HepG2 (cell line): ENCODE results near the gene ATAD1. TPM values are rescaled to one million over a fixed set of nuclear protein-coding genes. Genes with fewer than 3 reads are reported as not detected.

Experiments used
- ATAC-seq: fragments of 200-7000 bp; cut with Tn5 transposase; 3 replicates; pipeline ENCODE4 v1.9.1; 2020; ENCODE audit warnings: mild to moderate bottlenecking, moderate library complexity
- BruUV-seq: library from RNA; stranded (reverse); fragments of 400-500 nt; replicated peaks from 2 replicates; lab custom pipeline; 2021; lab: Mats Ljungman, UMichigan
- CTCF ChIA-PET: fragments of 300-600 bp; formaldehyde crosslinking; extraction: SDS; loops from one replicate; lab custom pipeline; 2021; ENCODE audit warnings: low total read pairs, inconsistent platforms, low intra/inter-chr PET ratio; lab: Yijun Ruan, JAX
- POLR2A ChIA-PET: fragments of 350-600 bp; sonication (Branson Sonifier 250); formaldehyde crosslinking; loops from one replicate; lab custom pipeline; 2020; ENCODE audit warnings: antibody characterized with exemption, inconsistent platforms; lab: Yijun Ruan, JAX
- DNase-seq: peaks from one replicate; pipeline ENCODE4 v3.0.0-alpha.2; 2015; ENCODE audit warnings: low spot score
- FAIRE-seq: peaks from 3 replicates; lab custom pipeline; 2011; peaks lifted over from hg19 to GRCh38; lab: Jason Lieb, UNC
- H2AFZ ChIP-seq: one replicate; pipeline ENCODE4 v1.6.1; 2011; ENCODE audit warnings: low read length, inconsistent platforms
- H3K27ac ChIP-seq: fragments of 300-600 bp; 3 replicates; pipeline ENCODE4 v1.8.0; 2011; ENCODE audit warnings: mixed run types, mild to moderate bottlenecking, mixed read lengths, low read length, inconsistent platforms; ENCODE audit not compliant: insufficient read depth; ENCODE audit errors: extremely low read length
- H3K27me3 ChIP-seq, 2 experiments: fragments of 200-600 bp in 1 of 2; 2 replicates in 1 of 2; 3 replicates in 1 of 2; pipeline versions ENCODE4 v1.6.0 to v1.8.0; 2011; ENCODE audit warnings: low read length in 2 of 2, mild to moderate bottlenecking in 2 of 2, moderate library complexity in 2 of 2, inconsistent platforms in 1 of 2; ENCODE audit not compliant: insufficient read depth in 2 of 2, control insufficient read depth in 1 of 2
- H3K36me3 ChIP-seq, 2 experiments: fragments of 200-600 bp in 1 of 2; replicated peaks in 1 of 2; 2 replicates in 1 of 2; 3 replicates in 1 of 2; pipeline versions ENCODE4 v1.5.1 to v1.8.0; 2011; ENCODE audit warnings: low read length in 2 of 2, inconsistent platforms in 1 of 2; ENCODE audit not compliant: insufficient read depth in 2 of 2, control insufficient read depth in 1 of 2
- H3K4me1 ChIP-seq: 2 replicates; pipeline ENCODE4 v1.5.1; 2012; ENCODE audit warnings: low read length, inconsistent platforms; ENCODE audit not compliant: insufficient read depth
- H3K4me2 ChIP-seq: 2 replicates; pipeline ENCODE4 v1.6.0; 2011; ENCODE audit warnings: low read depth, low read length, inconsistent platforms
- H3K4me3 ChIP-seq, 3 experiments: fragments of 200-600 bp in 1 of 3; sonication (generic), shearing (Covaris generic) in 1 of 3; replicated peaks in 1 of 3; 2 replicates each; pipeline ENCODE4 v1.5.1; 2011 to 2016; ENCODE audit warnings: low read length in 3 of 3, inconsistent platforms in 2 of 3, low read depth in 2 of 3, mild to moderate bottlenecking in 2 of 3, control low read depth in 1 of 3, mixed read lengths in 1 of 3; ENCODE audit not compliant: insufficient read depth in 1 of 3
- H3K79me2 ChIP-seq: one replicate; pipeline ENCODE4 v1.6.1; 2011; ENCODE audit warnings: low read length, inconsistent platforms; ENCODE audit not compliant: insufficient read depth
- H3K9ac ChIP-seq: 2 replicates; pipeline ENCODE4 v1.6.0; 2011; ENCODE audit warnings: mild to moderate bottlenecking, low read depth, low read length, inconsistent platforms; ENCODE audit not compliant: insufficient read depth
- H3K9me3 ChIP-seq: 2 replicates; pipeline ENCODE4 v1.5.1; 2012; ENCODE audit warnings: mild to moderate bottlenecking, low read length
- H4K20me1 ChIP-seq: 2 replicates; pipeline ENCODE4 v1.6.0; 2011; ENCODE audit warnings: inconsistent platforms, mild to moderate bottlenecking, low read length, moderate library complexity; ENCODE audit not compliant: insufficient read depth
- ARHGAP35 ChIP-seq: sonication (generic); formaldehyde crosslinking; IDR thresholded peaks from 2 replicates; pipeline ENCODE4 v1.9.0; 2022; ENCODE audit warnings: mild to moderate bottlenecking, inconsistent platforms, moderate library complexity, missing genetic modification reagents, borderline replicate concordance
- ARNTL ChIP-seq: sonication (generic); formaldehyde crosslinking; IDR thresholded peaks from 2 replicates; pipeline ENCODE4 v1.4.0; 2020; ENCODE audit warnings: mild to moderate bottlenecking, missing genetic modification reagents
- CENPT ChIP-seq: sonication (generic); formaldehyde crosslinking; IDR thresholded peaks from 2 replicates; pipeline ENCODE4 v1.8.0; 2022; ENCODE audit warnings: low read depth, mild to moderate bottlenecking, moderate library complexity, missing genetic modification reagents
- MEIS1 ChIP-seq: sonication (generic); formaldehyde crosslinking; IDR thresholded peaks from 2 replicates; pipeline ENCODE4 v1.9.0; 2021; ENCODE audit warnings: mild to moderate bottlenecking, missing genetic modification reagents, moderate library complexity, borderline replicate concordance
- NFE2L2 ChIP-seq: fragments of 150-350 bp; IDR thresholded peaks from 2 replicates; pipeline ENCODE4 v1.6.1; 2014; ENCODE audit warnings: low read length
- PLRG1 ChIP-seq: fragments of 450-650 bp; conservative IDR thresholded peaks from 2 replicates; pipeline ENCODE4 v1.6.1; 2016
- ZNF432 ChIP-seq: sonication (generic); formaldehyde crosslinking; IDR thresholded peaks from 2 replicates; pipeline ENCODE4 v1.5.0; 2020; ENCODE audit warnings: missing genetic modification reagents, mild to moderate bottlenecking, borderline replicate concordance
- ZNF556 ChIP-seq: sonication (generic); formaldehyde crosslinking; IDR thresholded peaks from 2 replicates; pipeline ENCODE4 v1.4.0; 2020; ENCODE audit warnings: mild to moderate bottlenecking, missing genetic modification reagents, borderline replicate concordance
- ZNF589 ChIP-seq: sonication (generic); formaldehyde crosslinking; conservative IDR thresholded peaks from 2 replicates; pipeline ENCODE4 v1.8.0; 2022; ENCODE audit warnings: mild to moderate bottlenecking, moderate library complexity, missing genetic modification reagents
- ZNF660 ChIP-seq: sonication (generic); formaldehyde crosslinking; IDR thresholded peaks from 2 replicates; pipeline ENCODE4 v1.5.1; 2020; ENCODE audit warnings: mild to moderate bottlenecking, low read depth, missing genetic modification reagents, borderline replicate concordance
- ZNF709 ChIP-seq: sonication (generic); formaldehyde crosslinking; IDR thresholded peaks from 2 replicates; pipeline ENCODE4 v1.5.0; 2020; ENCODE audit warnings: mild to moderate bottlenecking, missing genetic modification reagents
- ZNF775 ChIP-seq: sonication (generic); formaldehyde crosslinking; IDR thresholded peaks from 2 replicates; pipeline ENCODE4 v1.4.0; 2020; ENCODE audit warnings: missing genetic modification reagents, mild to moderate bottlenecking, moderate library complexity, borderline replicate concordance
- ZNF816 ChIP-seq: sonication (generic); formaldehyde crosslinking; IDR thresholded peaks from 2 replicates; pipeline ENCODE4 v1.8.0; 2022; ENCODE audit warnings: missing genetic modification reagents, mild to moderate bottlenecking, borderline replicate concordance
- ZNF891 ChIP-seq: sonication (generic); formaldehyde crosslinking; IDR thresholded peaks from 2 replicates; pipeline ENCODE4 v1.5.0; 2020; ENCODE audit warnings: mild to moderate bottlenecking, missing genetic modification reagents
- WGBS: methylation state at CpG from one replicate; pipeline ENCODE4 v1.1.6; 2017; ENCODE audit warnings: low lambda C conversion rate; 5-methylcytosine and 5-hydroxymethylcytosine counted together
- in situ Hi-C: cut with HindIII; loops from 2 replicates; pipeline ENCODE4 v1.10.0; 2017; ENCODE audit warnings: low pct_unique_long_range_greater_than_20kb; ENCODE audit not compliant: extremely low pct_ligation_motif_present
- intact Hi-C: fragments of 100-400 bp; cut with micrococcal nuclease; formaldehyde crosslinking; loops from one replicate; pipeline ENCODE4 v1.10.0; 2022; ENCODE audit not compliant: unreplicated experiment
- polyA plus RNA-seq, 8 experiments: library from polyadenylated mRNA; depleted of rRNA in 3 of 8; stranded (reverse) in 7 of 8; unstranded in 1 of 8; fragments of >200 nt; fragmentation: Illumina TruSeq in 4 of 8; extraction: Trizol in 4 of 8; gene quantifications; 2 replicates each; pipeline versions ENCODE4 v1.2.1 to v1.2.3, GENCODE V29; 2011 to 2016; ENCODE audit warnings: low read depth in 4 of 8, missing spikeins in 1 of 8, mixed read lengths in 1 of 8; ENCODE audit not compliant: insufficient read depth in 1 of 8
- total RNA-seq, 5 experiments: library from RNA; depleted of rRNA; stranded (reverse); fragments of >200 nt; fragmentation: Illumina TruSeq; extraction: Trizol; gene quantifications; 2 replicates each; pipeline ENCODE4 v1.2.3, GENCODE V29; 2016; ENCODE audit warnings: low read depth in 1 of 5
- TF ChIP-seq, protein P1 (sequence below): sonication (generic); formaldehyde crosslinking; IDR thresholded peaks from 2 replicates; pipeline ENCODE4 v1.4.0; 2020; ENCODE audit warnings: missing genetic modification reagents
- TF ChIP-seq, protein P2 (sequence below): sonication (generic); formaldehyde crosslinking; IDR thresholded peaks from 2 replicates; pipeline ENCODE4 v1.8.1; 2023; ENCODE audit warnings: missing genetic modification reagents, inconsistent platforms, borderline replicate concordance

ATAD1 gene
- total and polyA plus RNA-seq, 2 of the 13 experiments (the other 11 are each of a cell fraction or from before 2014, with no cell fraction given): 14.9 to 28.2 TPM

DNA sequence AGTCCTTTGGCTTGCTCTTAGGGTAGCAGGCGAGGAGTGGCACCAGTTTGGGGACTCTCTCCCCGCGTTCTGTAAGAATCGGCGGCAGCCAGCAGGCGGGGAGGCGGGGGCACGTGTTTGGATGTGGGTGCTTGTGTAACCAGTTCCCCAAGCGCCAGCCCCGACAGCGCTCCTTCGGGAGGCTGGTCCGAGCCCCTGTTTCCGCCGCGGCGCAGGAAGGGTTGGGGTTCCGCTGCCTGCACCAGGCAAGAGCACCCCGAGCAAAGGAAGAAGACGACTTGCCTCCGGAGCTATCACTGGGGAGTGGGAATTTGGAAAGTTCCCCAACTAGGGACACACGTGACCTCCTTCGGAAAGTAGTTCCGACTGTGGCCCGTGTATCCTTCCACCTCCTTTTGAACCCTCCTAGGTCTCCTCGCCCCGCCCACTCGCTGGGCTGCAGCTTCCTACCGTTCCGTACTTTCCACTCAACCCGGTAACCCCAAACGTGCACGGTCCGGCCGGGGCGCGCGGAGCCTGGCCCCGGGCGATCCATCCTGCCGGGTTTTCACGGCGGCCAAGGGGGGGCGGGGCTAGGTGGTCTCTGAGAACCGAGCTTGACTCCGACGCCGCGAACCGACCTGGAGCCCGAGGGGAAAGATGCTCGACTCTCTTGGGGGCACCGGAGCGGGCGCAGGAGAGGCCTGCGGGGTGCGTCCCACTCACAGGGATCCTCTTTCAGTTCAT, 44.1 kb upstream of the ATAD1 start:
- peaks cover 26% of the 10 kb centered on the region for H4K20me1 ChIP-seq
- ATAC-seq (peak; percentile 54), DNase-seq (peak; percentile 91), FAIRE-seq (peak; percentile 23)
- H3K27ac ChIP-seq: peak overlapping the region; percentile 88
- ChIA-PET POLR2A (interaction anchor here (0.9 to 3.6 kb wide), 14 partner anchors 11 to 1839 kb away, joined by 3 to 31 read pairs (median 6); partner anchors contain the start of genes ATAD1, KIF20B and MINPP1), CTCF (interaction anchor here (0.9 to 1.3 kb wide), 2 partner anchors 252 to 527 kb away, joined by 3 to 5 read pairs; no protein-coding TSS in a partner anchor)
- peak overlapping the region; percentile 82 for H3K9ac ChIP-seq
- H2AFZ ChIP-seq: peak overlapping the region; percentile 58
- H3K4me3 ChIP-seq: peak overlapping the region; percentile 65 to 94 (median 80)
- H3K27me3 ChIP-seq: no peaks in the 10 kb centered on the region; a peak in 1 of 5 replicates
- peak overlapping the region; percentile 97 for H3K4me2 ChIP-seq
- no peaks in the 10 kb centered on the region for H3K9me3 ChIP-seq
- under 1% methylated on average over 23 of the region's 57 CpGs for WGBS
- intact Hi-C loops (loop anchor here (2.0 kb wide), 1 partner anchor 43 kb away; the partner anchor contains the start of gene ATAD1), in situ Hi-C loops (loop anchor here (5.0 kb wide), 2 partner anchors 250 to 525 kb away; no protein-coding TSS in a partner anchor)
- no TSS peak for BruUV-seq
- H3K79me2 ChIP-seq: peaks cover 31% of the 10 kb centered on the region
- peaks cover 13% of the 10 kb centered on the region for H3K4me1 ChIP-seq
- H3K36me3 ChIP-seq: no peaks in the 10 kb centered on the region
- TF ChIP-seq MEIS1 (CRISPR knock-in tag) (no peak), ARHGAP35 (CRISPR knock-in tag) (no peak), ZNF891 (CRISPR knock-in tag) (peak; percentile 90; the same call in 1 of the 2 replicates), ZNF775 (CRISPR knock-in tag) (0 out of 2 replicates have a peak, but pooled peaks have one; percentile 44), ZNF660 (CRISPR knock-in tag) (no peak), PLRG1 (no peak), ZNF589 (CRISPR knock-in tag) (0 out of 2 replicates have a peak, but pooled peaks have one; percentile 51), NFE2L2 (no peak), ZNF556 (CRISPR knock-in tag) (peak; percentile 94), ARNTL (CRISPR knock-in tag) (peak; percentile 98), ZNF432 (no peak), ZNF816 (CRISPR knock-in tag) (no peak; the same call in 1 of the 2 replicates), CENPT (CRISPR knock-in tag) (no peak), ZNF709 (CRISPR knock-in tag) (peak; percentile 88; the same call in 1 of the 2 replicates)
- TF ChIP-seq, protein P1, sequence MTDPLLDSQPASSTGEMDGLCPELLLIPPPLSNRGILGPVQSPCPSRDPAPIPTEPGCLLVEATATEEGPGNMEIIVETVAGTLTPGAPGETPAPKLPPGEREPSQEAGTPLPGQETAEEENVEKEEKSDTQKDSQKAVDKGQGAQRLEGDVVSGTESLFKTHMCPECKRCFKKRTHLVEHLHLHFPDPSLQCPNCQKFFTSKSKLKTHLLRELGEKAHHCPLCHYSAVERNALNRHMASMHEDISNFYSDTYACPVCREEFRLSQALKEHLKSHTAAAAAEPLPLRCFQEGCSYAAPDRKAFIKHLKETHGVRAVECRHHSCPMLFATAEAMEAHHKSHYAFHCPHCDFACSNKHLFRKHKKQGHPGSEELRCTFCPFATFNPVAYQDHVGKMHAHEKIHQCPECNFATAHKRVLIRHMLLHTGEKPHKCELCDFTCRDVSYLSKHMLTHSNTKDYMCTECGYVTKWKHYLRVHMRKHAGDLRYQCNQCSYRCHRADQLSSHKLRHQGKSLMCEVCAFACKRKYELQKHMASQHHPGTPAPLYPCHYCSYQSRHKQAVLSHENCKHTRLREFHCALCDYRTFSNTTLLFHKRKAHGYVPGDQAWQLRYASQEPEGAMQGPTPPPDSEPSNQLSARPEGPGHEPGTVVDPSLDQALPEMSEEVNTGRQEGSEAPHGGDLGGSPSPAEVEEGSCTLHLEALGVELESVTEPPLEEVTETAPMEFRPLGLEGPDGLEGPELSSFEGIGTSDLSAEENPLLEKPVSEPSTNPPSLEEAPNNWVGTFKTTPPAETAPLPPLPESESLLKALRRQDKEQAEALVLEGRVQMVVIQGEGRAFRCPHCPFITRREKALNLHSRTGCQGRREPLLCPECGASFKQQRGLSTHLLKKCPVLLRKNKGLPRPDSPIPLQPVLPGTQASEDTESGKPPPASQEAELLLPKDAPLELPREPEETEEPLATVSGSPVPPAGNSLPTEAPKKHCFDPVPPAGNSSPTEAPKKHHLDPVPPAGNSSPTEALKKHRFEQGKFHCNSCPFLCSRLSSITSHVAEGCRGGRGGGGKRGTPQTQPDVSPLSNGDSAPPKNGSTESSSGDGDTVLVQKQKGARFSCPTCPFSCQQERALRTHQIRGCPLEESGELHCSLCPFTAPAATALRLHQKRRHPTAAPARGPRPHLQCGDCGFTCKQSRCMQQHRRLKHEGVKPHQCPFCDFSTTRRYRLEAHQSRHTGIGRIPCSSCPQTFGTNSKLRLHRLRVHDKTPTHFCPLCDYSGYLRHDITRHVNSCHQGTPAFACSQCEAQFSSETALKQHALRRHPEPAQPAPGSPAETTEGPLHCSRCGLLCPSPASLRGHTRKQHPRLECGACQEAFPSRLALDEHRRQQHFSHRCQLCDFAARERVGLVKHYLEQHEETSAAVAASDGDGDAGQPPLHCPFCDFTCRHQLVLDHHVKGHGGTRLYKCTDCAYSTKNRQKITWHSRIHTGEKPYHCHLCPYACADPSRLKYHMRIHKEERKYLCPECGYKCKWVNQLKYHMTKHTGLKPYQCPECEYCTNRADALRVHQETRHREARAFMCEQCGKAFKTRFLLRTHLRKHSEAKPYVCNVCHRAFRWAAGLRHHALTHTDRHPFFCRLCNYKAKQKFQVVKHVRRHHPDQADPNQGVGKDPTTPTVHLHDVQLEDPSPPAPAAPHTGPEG (CRISPR knock-in tag): peak; percentile 90
- TF ChIP-seq, protein P2, sequence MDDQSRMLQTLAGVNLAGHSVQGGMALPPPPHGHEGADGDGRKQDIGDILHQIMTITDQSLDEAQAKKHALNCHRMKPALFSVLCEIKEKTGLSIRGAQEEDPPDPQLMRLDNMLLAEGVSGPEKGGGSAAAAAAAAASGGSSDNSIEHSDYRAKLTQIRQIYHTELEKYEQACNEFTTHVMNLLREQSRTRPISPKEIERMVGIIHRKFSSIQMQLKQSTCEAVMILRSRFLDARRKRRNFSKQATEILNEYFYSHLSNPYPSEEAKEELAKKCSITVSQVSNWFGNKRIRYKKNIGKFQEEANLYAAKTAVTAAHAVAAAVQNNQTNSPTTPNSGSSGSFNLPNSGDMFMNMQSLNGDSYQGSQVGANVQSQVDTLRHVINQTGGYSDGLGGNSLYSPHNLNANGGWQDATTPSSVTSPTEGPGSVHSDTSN (CRISPR knock-in tag): peak; percentile 60; the same call in 1 of the 2 replicates
